GM18505 (cell line): ENCODE results near the gene TXNDC11.

Experiments used
- ATAC-seq: cut with Tn5 transposase; IDR thresholded peaks from one replicate; pipeline ENCODE4 v1.9.1; 2021; ENCODE audit not compliant: unreplicated experiment
- POLR2A ChIP-seq: IDR thresholded peaks from 4 replicates; pipeline ENCODE4 v1.6.1; 2011; ENCODE audit warnings: borderline replicate concordance; ENCODE audit not compliant: insufficient read depth, insufficient read length; ENCODE audit errors: extremely low read depth

The TXNDC11 gene

DNA sequence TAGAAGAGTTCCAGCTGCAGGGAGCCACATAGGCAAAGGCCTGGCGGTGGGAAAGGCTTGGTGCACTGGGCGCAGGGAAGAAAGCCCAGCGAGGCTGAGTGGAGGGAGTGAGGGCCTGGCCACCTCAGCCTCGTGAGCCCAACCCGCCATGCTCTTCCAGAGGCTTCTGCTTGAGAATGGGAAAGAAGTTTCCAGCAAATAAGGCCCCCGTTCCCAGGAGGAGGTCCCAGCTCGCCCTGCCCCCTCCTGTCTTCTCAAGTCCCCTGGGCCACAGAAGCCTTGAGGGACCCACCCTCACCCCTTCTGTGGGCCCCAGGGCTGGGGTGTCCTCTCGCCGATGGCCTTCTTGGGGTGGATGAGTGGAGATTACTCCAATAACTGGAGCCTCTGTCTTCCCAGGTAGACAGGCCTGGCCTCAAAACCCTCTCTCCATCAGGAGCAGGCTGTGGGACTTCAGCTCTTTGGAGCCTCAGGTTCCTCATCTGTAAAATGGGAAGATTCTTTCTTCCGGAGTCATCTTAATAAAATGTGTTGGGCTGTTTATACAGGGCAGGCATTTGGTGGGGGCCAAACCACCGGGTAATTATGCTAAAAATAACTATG is 75.3 kb downstream of the TXNDC11 start:
- ATAC-seq, result no peak
- no peak for TF ChIP-seq POLR2A

DNA sequence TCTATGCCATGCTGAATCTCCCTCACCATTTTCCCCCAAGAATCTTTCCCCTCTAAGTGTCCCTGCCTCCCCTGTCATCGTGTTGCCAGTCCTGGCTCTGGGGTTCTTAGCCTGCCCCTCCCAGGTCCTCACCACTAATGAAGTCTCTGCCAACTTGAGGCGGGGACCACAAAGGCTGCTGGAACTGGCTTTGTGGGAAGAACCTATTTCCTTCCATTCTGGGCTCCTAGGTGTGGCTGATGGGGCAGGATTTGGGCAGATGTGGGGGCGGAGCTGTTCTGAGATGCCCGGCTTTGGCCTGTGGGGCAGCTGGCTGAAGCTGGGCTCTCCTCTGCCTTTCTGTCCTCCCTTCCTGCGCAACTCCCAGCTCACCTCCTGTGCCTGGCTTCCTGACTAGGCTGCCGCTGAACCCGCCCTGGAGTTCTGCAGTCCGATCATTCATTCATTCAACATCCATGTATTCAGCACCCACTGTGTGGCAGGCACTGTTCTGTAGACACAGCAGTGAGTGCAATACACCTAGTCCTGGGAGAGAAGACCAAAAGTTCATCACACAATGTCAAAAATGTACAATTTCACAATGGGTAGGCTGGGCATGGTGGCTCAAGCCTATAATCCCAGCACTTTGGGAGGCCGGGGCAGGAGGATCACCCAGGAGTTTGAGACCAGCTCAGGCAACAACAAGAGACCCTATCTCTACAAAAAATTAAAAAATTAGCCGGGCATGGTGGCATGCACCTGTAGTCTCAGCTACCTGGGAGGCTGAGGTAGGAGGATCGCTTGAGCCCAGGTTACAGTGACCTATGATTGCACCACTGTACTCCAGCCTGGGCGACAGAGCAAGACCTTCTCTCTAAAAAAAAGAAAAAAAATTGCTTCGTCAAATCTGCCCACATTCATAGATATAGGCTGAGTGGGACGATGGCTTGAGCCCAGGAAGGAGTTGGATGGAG is 76.3 kb downstream of the TXNDC11 start:
- ATAC-seq, result no peak
- TF ChIP-seq POLR2A, result no peak

DNA sequence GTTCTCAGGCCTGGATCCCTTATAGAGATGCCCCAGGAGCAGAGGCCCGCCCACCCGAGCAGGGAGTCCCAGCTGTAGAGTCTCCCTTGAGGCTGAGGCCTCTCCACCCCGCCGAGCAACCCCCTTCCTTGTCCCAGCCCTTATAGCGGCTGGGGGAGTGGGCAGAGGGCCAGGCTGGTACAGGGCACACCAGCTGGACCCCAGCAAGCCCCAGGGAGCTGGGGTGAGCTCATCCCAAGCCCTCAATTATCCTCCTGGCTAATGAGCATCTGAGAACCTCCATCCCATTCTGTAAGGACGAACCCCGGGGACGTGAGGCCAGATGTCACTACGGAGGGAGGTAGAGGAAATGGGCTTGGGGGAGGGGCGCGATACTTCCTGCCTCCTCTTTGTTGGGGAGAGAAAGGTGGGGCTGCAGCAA is 77.6 kb downstream of the TXNDC11 start:
- TF ChIP-seq POLR2A, result no peak
- no peak for ATAC-seq

GRCh38 chr16:11662582-11662981 is 80.1 kb downstream of the TXNDC11 start:
- ATAC-seq, result no peak
- no peak for TF ChIP-seq POLR2A

- TF ChIP-seq POLR2A, result no peak
- ATAC-seq, result no peak
Measured at GRCh38 chr16:11660565-11660964, 82.1 kb downstream of the TXNDC11 start.

DNA sequence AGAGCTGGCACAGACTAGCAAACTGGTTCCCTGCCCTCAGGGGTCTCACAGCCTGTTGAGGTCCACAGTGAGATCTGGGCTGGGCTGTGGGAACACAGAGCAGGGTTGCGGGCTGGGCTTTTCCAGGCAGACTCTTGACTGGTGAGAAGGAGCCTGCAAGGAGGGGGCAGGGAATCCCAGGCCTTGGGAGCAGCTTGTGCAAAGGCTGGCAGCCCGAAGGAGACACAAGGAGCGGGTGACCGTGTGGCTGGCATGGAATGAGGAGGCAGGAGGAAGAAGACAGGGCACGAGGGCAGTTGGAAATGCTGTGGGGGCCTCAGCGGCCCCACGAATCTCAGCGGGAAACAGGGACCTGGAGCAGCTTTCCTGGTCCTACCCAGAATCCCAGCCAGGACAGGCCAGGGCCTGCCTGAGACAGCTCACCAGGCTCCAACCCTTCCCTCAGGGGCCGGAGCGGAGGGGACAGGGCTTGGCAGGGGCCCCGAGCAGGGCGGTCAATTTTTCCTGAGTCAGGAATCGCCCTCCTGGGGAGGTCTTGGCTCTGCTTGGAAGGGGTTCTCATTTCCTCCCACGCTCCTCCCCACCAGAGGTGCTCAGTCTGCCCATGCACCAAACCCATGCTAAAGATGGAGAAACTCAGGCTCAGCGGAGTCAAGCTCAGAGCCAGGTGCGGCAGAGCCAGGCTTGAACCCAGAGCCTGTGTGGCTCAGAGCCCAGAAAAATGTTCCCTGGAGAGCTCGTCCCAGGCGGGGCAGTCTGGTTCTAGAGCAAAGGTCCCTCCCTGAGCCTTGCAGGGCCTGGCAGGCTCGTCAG is 83.6 kb downstream of the TXNDC11 start:
- no peak for ATAC-seq
- TF ChIP-seq POLR2A, result no peak

DNA sequence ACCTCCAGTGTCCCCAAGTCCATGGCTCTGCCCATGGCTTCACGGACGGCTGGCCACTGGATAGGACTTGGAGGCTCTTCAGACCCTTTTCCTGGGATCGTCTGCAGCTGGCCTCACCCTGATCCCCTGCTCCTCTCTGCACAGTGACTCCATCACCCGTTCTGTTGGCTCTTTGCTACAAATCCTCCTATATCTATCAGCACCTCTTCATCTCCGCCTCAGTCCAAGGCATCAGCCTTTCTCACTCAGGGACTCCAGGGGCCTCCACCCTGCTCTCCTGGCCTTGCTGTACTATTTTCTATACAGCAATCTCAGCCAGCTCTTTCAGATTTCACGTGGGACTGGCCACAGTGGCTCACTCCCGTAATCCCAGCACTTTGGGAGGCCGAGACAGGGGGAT is 85.1 kb downstream of the TXNDC11 start:
- ATAC-seq, result no peak
- TF ChIP-seq POLR2A, result no peak

DNA sequence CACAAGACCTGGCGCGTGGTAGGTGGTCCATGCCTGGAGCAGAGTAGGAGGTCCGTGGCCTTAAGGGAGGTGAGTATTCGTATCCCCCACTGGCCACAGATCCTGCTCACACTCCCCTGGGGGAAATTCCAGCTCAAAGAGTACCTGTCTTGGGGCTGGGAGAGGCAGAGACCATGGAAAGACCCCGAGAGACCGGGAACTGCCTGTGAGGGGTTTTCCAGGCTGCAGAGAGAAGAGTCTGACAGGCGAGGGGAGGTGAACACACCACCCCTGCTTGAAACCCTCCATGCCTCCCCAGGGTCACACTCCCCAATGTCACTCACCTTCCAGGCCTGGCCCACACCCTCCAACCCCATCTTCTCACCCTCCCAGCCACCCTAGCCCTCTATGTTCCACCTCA is 87.0 kb downstream of the TXNDC11 start:
- ATAC-seq, result no peak

DNA sequence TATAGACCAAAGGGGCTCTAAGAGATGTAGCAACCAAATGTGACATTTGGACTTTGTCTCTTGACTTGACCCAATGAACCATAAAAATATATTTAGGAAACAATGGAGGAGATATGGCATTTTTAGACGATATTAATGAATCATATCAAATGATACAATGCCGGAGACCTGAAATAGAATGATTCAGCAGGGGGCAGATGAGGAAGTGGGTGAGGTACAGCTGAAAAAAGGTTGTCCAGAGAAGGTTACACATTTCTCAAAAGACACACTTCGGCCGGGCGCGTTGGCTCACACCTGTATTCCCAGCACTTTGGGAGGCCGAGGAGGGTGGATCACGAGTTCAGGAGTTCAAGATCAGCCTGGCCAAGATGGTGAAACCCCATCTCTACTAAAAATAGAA is 90.9 kb downstream of the TXNDC11 start:
- no peak for ATAC-seq
- no peak for TF ChIP-seq POLR2A

More for the DNA sequence above, 87.0 kb downstream of the TXNDC11 start:
- TF ChIP-seq POLR2A, result no peak

GRCh38 chr16:11650641-11651591 is 91.7 kb downstream of the TXNDC11 start:
- no peak for ATAC-seq
- no peak for TF ChIP-seq POLR2A

DNA sequence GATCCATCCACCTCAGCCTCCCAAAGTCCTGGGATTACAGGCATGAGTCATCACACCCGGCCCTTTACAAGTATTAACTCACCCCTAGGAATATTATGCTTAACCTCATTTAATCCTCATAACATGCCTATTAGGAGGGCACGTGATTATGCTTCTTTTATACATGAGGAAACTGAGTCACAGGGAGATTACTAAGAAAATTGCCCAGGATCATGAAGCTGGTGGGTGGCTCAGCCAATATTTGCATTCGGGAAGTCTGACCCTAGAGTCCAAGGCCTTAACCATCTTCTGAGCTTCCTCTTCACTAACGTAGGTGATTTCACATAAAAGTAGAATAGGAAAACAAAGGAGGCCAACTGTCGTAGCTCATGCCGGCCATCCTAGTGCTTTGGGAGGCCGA is 93.4 kb downstream of the TXNDC11 start:
- ATAC-seq, result no peak
- no peak for TF ChIP-seq POLR2A

- no peak for TF ChIP-seq POLR2A
- no peak for ATAC-seq
Measured at GRCh38 chr16:11642765-11643116, 99.9 kb downstream of the TXNDC11 start.
